Activated CD8-positive, alpha-beta memory T cell treated with anti-CD3 and anti-CD28 coated beads, Interleukin-2, amount 50 U/mL, for 48 hours (primary cell): Measurements from ENCODE around the gene UBE2A.

ENCODE experiments used
- DNase-seq: peaks from one replicate; pipeline ENCODE4 v3.0.0-alpha.2; 2020

UBE2A gene

DNA sequence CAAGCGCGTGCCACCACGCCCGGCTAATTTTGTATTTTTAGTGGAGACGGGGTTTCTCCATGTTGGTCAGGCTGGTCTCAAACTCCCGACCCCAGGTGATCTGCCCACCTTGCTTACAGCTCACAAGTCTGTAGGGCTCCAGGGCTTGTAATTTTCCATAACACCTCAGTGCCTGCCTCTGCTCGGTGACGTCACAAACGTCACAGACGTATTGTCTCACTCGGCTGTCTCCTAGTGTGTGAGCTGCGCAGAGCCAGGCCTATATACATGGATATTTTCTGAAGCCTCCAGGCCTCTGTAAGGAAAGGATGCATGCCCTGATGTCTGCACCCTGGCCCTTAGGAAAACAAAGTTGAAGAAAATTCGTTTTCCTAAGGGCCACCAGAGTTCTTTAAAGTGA lies 40.4 kb downstream of the UBE2A start:
- DNase-seq: no peak

DNA sequence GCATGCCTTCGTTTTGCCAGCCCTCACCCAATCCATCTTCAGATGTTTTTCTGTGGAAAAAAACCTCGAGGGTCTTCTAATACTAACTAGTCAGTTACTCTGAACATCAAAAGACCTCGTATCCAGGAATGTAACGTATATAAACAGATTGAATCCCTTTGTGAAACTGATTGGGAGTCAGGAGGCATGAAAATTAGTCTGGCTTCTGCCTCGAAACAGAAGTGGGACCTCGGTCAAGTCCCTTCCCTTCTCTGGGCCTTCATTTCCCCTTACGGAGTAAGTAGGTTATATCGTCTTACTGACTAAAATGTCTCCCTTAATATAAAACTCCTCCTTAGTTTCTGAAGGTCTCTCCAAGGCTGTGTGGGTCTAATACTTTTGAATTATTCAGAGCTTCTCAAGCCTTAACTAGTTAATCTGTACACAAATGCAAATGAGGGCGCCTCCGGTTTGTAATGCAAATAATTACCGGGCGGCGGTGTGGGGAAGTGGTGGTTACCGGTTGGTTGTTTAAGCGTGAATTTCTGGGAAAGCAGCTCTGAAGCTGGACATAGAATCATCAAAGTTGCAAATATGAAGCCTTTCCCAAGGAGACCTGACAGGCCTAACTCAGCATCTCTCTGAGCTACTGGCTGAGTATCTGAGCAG lies 43.3 kb downstream of the UBE2A start:
- no peak for DNase-seq

DNA sequence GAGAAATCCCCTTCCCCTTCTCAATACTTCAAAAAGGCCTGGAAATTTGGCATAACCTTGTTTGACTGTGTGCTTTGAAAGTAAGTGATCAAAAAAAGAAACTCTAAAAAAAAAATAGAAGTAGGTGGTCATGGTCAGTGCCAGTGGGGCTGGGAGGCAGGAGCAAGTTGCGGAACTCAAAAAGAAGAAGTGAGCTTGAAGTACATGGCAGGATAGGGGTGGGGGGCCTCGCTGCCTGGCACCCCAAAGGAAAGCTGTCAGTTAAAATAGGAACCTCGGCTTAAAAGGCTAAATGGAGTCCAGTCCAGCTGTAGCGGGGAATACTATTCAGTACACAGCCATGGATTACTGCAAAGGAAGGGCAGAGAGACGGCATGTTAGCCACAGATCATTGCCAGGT lies 44.1 kb downstream of the UBE2A start:
- DNase-seq: no peak

DNA sequence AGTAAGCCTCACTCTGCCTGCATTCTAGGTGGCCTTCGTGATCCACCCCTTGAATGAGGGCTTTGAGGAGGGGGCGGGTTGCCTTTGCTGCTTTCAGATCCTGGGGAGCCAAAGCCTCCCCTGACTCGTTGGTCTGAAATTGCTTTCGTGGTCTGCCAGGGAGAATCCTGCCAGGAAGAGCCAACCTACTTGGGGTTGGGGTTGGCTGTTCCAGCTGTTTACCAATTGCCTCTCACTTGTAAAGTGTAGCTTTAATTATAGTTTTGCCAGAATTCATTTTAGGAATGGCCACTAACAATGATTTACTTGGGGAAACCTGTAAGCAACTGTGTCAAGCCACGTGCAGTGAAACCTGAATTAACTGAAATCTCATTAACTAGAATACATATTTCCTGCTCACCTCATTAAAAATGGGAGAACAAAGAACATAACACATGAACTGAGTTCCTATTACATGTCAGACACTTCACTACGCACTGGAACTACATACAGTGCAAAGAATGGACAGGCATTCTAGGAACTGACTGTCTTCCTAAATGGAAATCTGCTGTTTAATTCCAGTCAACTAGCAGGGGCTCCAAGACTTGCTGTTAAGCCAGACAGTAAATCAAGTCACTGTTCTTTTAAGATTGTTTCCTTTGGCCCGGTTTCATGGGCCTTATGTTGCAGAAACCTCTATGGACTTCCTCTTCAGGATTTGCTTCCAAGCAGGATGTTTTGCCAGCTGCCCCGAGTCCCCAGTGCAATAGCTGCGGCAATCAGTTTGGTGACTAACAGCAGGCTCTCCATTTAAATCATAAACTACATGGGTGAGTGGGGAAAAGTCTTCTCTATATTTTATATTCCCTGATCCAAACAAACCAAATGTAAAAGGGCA lies 48.2 kb downstream of the UBE2A start:
- DNase-seq: no peak

DNA sequence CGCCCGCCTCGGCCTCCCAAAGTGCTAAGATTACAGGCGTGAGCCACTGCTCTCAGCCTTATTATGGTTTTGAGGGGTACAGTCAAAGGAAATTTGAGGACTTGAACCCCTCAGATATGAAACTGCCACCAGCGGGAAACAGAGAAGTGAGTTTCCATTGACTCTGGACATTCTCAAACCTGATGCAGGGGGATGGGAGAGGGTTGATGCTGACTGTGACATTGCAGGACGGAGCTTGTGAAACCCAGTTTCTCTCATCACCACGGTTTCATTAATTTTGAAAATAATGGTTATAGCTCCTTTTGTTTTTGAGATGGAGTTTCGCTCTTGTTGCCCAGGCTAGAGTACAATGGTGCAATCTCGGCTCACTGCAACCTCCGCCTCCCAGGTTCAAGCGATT lies 50.1 kb downstream of the UBE2A start:
- no peak for DNase-seq

DNA sequence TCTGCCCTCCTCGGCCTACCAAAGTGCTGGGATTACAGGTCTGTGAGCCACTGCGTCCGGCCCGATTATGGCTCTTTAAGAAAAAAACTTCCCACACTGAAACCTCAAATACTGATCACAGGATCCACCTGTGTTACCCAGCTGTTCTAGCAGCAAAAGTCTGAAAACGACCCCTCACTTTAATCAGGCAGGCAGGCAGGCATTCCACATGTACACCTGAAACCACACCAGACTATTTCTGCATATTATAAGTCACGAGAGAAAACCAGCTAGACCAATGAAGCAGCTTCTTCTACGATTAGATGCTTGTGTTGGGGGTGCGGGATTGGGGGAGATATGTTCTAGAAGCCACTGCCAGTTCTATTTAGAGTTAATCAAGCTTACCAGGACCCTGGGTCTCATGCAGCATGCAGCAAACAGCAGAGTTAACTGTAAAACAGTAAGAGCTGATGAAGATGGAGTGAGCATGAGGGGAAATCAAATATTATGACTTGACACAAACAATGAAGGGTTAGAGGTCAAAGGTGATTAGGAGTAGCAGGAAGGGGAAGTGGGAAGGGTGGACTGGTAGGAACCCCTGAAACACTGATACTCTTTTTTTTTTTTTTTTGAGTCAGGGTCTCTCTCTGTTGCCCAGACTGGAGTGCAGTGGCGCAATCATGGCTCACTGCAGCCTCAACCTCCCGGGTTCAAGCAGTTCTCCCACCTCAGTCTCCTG lies 50.7 kb downstream of the UBE2A start:
- no peak for DNase-seq

DNA sequence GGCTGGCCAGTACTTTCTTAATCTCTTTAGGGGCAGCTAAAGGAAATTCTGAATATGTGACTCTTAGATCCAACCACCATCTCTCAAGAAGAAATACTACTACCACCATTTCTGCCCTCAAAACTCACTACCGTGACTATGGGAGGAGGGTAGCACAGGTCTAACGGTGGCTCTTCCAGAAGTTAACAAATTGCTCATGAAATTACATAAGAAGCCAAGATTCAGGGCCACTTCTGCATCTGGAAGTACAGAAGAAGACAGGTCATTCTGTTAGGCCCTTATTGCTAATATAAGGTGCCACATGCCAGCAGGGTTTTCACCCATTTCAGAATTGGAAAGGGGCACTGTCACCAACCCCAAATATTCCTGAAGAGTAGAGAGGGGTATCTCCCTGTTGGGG lies 51.5 kb downstream of the UBE2A start:
- no peak for DNase-seq
